B cell (primary cell): Measurements from ENCODE around the gene ENDOV.

Experiments used
- CTCF ChIP-seq: fragments of 200-600 bp; IDR thresholded peaks from one replicate; pipeline ENCODE4 v1.8.0; 2022; ENCODE audit warnings: antibody characterized with exemption, mild to moderate bottlenecking
- EZH2 ChIP-seq: IDR thresholded peaks from 2 replicates; pipeline ENCODE4 v1.6.1; 2012; ENCODE audit warnings: borderline replicate concordance, low read depth, mild to moderate bottlenecking, moderate library complexity, low read length; ENCODE audit not compliant: insufficient read depth, poor library complexity, severe bottlenecking

DNA sequence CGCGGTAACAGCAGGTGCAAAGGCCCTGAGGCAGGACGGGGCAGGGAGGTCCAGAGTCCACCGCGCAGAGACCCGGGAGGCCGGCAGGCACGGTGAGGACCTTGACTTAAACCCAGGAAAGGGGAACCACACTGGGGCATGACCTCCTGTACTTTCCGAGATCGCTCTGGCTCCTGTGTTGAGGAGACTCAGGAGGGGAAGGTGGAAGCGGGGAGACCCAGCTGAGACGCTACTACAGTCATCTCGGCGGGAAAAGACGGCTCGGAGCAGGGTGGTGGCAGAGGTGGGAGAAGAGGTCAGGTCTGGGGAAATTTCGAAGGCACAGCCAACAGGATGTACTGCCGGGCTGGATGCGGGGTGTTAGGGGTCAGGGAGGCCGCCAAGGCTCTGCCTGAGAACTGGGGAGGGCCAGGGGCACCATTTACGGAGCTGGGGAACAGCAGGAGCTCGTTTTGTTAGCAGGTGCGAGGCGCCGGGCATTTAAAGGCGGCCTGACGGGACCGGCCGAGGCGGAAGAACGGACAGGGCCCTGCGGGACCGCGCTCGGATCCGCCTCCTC is 39.1 kb downstream of the ENDOV start:
- TF ChIP-seq CTCF (no peak), EZH2 (no peak)
